NCI-H345 (cell line): ENCODE data around the gene RGS13.

Source experiments
- DNase-seq: peaks from one replicate; lab custom pipeline; 2025; lab: John Stamatoyannopoulos, UW

The RGS13 gene

DNA sequence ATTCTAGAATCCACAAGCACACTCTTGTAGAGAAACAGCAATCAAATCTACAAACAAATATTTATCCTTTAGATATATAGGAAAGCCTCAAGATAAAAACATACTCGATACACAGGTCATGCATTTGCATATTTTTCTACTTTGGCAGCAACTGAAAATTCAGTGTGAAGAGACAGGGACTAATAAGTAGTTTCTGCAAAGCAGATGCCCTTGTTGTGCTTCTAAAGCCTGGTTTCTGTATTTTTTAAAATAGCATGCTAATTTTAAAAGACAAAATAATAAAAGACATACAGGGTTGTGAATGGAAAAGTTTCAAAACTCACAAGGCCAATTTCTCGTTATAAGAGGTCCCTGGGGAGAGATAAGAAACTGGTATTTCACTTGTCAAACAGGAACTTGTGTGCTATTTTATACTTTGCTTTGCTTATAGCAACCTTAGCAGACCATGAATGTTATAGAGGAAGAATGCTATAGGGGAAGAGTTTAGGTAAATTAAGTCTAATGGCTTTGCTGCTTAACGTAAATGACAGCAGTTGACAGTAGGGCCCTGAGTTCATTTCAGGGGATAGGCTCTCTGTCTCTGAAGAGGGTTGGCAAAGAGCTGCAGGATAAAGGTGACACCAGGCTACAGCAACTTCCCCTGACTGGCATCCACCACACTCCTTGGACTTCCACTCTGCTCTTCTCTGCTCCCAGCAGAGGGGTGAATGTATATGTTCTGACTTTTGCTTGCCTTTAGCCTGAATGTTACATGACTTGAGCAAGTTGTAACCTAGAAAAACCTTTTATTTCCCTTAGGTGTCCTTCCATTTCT lies 9.4 kb upstream of the RGS13 start:
- no peak for DNase-seq

DNA sequence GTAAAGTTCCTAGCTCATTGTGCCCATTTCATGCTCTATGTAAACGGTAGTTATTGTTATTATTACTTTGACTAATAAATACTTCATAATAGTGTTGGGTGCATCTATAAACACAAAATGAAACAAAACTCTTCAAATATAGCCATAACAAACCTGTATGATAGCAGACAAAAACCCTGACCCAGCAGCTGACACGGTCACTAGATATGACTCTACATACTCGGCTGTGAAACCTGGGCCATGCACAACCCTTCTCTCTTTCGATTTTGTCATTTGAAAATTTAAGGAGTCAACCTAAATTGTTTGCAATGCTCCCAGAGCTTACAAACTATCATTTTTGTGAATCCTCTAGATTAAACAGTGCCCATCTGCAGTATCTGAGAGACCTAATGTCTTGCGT lies 8.0 kb upstream of the RGS13 start:
- no peak for DNase-seq

DNA sequence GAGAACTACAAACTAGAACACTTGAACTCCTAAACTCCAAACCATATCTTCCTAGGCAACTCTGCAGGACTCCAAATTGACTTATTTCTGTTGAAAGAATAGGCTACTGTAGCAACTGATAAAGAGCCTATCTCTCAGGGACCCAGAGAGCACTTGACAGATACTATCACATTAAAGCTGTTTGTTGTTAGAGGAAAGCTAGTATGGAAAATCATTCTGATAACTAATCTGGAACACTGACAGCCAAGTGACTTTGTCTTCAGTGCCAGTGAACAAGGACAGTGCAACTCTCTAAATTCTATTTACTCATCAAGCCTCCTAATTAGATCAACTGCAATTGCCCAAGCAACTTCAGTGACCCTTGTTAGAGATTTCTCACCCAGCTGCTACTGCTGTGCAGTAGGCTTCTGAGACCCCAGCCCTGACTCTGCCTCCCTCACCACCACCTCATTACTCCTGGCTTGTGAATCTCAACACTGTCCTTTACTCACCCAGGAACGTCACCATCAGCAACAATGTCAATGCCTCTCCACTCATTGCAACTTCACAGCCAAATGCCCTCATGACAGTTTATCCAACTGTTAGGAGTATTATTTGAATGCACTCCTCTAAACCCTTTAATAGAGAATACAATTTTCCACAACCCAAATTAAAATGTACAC lies 7.4 kb upstream of the RGS13 start:
- no peak for DNase-seq

DNA sequence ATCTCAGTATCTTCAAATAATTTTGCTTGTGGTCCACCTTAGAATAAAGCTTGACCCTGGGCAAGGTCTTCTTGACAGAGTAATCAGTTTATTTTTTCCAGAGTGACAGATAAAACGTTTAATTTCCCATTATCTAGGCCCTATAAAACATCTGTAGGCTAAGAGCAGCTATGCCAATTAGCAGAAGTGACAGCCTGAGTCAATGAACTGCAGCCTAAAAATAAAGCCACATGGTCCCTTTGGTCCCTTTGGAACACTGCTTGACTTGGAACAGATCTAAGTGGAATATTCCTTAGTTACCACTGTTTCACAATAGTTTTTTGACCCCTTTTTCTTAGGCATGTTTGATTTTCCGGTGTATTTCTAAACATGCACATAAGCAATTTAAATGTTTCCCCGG lies 6.3 kb upstream of the RGS13 start:
- no peak for DNase-seq

DNA sequence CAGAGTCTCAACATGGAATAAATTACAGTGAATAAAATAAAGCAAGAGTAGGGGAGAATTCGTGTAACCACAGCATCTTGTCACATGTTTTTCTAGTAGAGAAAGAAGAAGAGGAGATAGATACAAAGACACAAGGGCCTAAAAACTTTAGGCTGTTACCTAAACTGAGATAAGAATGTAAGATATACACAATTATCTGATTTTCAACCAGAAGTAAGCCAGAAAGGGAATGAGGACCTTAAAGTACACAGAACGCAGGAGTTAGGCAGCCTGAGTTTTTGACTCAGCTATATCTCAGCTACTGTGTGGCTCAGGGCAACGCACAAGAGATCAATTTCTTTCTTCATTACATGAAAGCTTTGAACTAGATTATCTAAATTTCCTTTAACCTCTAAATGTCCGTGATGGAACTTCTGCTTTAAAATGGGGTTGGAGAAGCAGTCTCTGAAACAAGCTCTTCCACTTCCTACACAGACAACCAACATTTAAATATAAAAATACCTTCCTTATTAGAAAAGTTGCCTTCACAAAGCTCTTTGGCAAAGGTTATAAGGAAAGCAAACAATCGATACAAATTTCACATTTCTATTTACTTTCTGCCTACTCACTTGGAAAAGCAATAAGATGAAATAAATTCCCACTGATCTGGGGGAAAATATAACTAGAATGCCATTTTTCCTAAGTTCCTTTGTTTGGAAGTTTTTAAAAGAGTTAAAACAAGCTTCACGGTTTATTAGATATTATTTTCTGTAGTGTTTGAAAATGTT lies 5.2 kb upstream of the RGS13 start:
- DNase-seq = no peak

DNA sequence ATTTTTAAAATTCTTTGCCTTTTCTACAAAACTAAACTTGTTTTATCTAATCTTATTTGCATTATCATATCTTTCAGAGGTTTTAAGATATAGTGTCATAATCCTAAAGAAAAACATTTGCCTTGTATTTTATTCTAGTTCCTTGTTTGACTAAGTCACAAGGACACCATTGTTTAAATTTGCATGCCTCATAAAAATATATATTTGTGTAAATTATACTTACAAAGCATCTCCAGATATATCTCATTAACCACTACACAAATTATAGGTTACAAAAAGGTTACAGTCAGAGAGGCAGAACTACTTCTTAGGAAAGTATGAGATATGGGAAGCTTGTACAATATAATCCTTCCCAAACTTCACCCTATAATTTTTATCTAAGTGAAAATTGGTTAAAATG lies 4.2 kb upstream of the RGS13 start:
- DNase-seq = no peak

DNA sequence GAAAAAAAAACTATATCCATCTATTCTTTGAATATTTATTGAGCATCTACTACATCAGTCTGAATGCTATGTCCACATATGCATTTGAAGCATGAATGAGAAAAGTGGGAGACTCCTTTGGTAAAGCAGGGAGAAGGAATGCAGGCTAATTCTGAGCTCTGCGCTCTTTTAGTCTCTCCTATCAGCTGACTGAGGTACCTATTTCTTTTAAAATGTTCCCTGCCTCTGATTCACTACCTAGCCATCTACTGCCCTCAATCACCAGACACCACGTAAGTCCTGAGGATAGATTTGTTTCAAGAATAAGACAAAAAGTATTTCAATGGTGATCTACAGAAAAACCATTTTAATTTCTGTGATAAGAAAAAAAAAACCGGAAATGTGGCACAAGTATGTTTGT lies 3.8 kb upstream of the RGS13 start:
- no peak for DNase-seq

DNA sequence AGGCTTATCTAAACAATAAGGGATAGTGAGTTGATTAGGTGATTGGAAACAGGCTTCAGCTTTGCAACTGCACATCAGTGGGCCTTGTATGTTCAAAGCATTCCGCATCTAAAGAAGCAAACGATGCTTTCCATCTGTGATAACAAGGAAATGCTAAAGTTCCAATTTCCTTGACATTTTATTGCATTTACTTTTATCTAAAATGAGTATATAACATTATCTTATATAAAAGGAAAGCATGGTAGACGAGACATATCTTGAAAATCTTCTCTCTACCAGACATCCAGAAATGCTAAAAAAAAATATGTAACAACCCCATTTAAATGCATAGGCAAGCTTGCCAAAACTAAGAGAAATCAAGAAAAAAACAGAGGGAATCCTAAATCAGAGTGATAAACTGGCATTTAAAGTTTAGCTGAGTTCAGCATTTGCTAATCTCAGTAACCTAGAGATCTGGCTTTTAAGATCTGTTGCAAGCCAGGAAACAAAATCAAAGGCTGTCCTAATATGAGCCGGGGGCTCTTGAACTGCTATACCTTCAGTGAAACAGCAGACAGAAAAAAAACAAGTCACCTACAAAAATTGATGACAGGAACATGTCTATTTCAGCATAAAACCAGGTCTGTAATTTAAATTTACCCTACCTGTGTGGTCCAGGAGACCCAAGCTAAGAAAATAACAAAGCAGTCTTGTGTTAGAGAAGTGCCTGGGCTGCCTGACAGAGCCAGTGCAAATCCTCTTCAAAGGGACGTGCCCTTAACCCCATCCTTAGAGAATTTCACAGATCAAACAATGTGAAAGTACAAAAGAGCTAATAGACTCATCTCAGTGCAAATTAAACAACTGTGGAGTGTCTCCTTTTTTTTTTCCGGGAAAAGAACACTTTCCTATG lies 3.1 kb upstream of the RGS13 start:
- DNase-seq = no peak

DNA sequence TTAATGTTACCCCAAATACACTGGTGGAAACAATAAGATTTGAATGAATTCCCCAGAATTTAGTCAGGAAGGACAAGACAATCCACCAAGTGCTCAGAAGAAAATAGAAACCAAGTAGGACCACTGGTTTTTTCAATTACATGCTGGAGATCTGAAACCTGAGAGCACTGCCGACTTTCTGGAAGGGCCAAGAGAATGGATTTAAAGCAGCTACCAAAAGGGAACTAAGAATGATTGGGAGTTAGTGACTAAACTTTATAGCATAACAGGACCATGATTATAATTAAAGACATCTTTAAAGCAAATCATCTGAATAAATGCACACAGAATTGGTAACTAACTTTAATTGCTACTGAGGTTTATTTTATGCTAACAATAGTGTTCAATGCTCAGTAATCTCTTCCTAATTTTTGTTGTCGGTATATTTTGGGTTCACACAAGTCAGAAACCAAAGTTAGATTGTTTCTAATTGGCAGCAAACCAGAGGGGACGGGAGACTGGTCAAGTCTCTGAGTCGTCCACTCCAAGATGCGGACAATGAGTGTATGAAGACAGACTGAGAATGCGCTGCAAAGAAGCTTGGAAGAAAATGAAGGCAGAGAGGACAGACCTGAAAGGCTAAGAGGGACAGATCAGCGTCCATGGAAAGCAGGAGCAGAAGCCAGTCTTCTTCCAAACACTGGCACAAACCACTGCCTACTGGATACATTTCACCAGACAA lies 2.3 kb upstream of the RGS13 start:
- DNase-seq = no peak

DNA sequence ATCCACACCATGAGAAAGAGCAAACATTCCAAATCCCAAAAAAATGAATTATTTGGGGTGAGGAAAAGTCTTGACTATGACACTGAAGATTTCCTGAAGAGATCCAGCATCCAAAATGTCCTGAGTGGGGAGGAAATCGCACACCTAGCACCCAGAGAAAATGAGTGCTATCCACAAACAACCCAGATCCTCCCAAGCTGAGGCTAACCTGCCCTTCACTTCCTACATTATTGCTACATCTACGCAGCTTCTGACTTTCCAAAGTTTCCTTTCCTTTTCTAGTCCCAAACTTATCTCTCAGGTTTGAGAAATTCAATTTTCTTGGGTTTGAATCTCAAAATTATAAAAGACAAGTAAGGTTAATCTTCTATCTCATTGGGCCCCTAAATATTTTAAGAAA lies 906 bp upstream of the RGS13 start:
- DNase-seq = no peak

DNA sequence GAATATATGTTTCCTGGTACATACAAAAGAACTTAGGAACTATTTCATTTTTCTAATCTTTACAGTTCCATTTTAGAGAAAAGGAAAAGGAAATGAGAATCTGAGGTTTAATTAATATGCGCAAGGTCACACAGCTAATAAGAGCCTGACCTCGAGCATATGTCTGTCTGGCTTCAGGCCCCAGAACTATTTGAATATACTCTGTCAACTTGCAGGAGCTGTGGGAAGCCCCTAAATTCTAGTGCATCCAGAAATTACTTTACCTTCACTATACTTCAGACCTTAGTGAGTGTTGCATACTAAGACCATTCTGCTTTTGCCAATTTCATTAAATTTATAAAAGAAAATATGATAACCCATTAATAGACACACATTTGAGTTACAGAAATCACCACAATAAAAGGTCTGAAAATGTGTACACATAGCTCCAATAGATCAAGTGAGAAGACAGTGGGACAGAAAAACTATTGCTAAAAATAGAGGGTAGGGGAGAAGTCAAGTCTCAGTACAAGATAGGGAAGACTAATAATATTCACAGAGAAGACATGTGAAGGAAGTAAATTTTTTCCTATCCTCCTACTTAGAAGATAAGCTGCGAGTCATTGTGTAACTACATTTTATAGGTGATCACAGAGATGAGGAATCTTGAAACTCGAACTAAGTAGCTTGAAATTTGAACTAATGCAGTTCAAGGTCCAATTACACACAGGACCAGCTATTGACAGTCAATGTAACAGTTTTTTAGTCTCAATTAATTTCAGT lies 3.8 kb downstream of the RGS13 start:
- DNase-seq = no peak

DNA sequence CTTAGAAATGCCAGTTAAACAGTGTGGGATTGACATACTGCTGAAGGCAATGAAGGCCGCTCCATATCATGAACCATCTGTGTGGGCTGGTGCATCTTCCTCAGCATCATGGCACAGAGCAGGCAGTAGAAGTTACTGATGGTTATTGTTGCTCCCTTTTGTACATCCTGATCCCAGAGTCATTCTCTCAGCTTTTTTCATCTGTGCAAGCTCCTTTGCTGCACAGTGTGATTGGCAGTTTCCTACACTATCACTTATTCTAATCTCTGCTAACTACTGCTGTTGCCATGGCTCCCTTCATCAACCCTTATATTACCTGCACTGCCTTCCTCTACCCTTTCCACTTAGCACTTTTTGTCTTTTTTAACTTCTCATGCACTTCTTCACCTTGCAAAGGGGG lies 16.2 kb downstream of the RGS13 start:
- no peak for DNase-seq

DNA sequence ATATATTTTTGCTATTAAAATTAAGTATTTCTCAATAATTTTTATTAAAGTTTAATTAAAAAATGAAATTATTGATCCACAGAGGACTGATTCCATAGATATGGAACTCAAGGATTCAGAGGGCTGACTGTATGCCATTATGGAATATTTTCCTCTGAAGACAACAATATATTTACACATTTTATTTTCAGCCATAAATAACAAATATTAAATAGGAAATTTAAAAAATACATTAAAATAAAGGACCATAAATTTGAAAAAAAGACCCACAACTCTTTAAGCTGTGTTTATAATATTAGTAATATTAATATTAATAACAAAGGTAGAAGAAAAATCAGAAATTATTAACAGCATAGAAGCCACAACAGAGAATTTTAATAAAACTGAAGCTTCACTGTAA lies 18.2 kb downstream of the RGS13 start:
- no peak for DNase-seq

DNA sequence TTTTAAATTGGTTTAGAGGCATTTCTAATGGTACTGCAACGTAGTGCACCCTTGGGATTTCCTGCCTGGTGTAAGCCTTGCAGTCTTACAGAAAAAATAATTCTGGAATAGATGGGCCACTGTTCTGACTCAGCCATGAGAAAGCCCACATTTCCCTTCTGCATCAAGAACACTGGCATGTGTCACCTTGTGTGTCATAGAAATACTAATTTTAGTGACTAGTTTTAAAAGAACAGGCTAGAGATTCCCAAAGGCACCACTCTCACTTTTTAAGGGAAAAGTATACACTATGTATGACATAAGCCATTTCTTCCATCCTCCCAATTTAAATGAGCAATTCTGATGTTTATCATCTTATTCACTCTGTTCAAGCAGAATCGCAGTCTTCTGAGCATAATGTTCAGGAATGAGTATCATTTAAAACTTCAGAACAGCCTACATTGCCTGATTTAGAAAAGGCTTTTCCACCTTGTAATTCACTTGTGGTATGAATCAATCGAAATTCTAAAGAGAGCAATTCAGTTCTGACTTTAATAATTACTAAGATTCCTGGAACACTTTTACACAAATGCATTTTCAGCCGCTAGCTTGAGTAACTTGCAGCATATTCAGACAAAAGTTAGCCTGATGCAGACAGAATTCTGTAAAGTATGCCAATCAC lies 18.8 kb downstream of the RGS13 start:
- no peak for DNase-seq

DNA sequence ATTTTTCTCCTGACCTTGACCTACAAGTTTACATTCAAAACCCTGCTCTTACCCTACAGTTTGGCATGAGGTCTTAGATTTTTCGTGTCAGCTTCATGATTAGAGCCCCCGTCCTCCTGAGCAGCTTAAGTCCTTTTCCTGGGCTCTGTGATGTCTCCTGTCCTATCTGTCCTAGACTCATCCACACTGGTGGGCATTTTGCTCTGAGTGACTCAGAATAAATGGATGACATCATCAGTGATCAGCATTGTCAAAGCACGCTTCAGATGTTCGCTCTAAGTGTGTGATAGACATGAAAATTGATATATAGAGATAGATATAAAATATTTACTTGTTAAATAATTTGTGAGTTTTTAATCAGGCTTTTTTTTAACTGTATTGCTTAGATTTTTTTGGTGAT lies 21.8 kb downstream of the RGS13 start:
- DNase-seq = no peak

DNA sequence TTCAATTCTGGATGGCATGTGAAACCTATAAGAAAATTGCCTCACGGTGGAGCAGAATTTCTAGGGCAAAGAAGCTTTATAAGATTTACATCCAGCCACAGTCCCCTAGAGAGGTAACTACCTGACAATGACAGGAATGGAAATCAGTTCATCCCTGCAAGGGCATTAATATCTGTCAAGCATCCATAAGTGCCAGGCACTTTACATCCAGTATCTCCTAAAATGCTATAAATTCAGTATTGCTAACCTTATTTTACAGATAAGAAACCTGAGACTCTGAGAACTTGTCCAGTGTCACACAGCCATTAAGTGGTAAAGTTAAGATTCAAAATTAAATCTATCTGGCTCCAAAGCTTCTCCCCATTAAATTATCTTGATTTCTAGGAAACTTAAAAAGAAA lies 22.3 kb downstream of the RGS13 start:
- DNase-seq = no peak

DNA sequence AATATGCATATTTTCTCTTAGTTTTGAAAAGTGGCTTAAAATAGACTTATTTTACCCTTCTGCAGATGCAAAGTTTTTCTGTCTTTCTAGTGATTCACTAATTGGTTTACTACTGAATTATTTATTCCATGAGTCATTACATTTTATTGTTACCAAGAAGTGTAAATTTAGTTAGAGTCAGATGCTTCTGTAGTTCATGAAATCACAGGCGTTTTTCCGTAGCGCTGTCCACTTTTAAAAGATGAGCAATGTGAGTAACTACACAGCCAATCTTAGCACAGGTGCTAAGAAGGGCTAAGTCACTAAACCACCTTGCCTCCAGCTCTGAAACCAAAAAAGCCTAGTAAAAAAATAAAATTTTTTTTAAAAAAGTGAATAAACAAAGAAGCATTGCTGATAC lies 24.7 kb downstream of the RGS13 start:
- DNase-seq = no peak

DNA sequence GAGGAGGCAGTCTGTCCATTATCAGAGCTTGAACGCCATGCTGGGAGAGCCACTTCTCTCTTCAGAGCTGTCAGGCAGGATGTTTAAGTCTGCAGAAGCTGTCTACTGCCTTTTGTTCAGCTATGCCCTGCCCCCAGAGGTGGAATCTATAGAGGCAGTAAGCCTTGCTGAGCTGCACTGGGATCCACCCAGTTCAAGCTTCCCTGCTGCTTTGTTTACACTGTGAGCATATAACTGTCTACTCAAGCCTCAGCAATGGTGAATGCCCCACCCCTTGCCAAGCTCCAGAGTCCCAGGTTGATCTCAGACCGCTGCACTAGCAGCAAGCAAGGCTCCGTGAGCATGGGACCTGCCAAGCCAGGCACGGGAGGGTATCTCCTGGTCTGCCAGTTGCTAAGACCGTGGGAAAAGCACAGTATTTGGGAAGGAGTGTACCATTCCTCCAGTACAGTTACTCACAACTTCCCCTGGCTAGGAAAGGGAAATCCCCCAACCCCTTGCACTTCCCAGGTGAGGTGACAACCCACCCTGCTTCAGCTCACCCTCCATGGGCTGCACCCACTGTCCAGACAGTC lies 32.5 kb downstream of the RGS13 start:
- peak; percentile 71 for DNase-seq

DNA sequence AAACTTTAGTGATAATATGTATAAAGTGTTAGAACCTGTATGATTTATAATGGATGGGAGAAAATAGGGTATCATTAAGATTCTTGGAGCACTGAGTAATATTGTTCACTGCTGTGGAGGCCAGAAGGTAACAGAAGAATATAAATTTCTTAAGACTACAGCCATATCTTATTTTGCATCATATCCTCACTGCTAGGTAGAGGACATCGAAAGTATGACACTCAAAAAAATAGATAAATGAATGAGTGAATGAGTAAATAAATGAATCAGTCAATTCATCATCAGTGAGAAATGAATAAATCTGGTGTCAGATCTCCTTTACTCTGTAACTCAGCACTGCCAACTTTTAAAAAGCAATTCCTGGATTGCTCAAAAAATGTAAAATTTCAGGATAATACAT lies 33.2 kb downstream of the RGS13 start:
- no peak for DNase-seq

DNA sequence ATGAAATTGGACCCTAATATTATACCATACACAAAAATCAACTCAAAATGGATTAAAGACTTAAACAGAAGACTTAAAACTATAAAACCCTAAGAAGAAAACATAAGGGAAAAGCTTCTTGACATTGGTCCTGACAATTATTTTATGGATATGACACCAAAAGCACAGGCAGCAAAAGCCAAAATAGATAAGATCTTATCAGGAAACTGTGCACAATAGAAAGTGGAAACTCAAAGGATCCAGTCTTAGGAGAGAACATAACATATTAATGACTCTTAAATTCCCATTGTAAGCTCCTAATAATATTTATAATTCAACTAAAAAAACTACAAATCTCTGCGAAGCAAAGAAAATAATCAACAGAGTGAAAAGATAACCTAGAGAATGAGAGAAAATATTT lies 39.8 kb downstream of the RGS13 start:
- DNase-seq = no peak
